NB4 (cell line): ENCODE results near the gene PTPN3.

Source experiments
- MYC ChIP-seq: IDR thresholded peaks from 2 replicates; pipeline ENCODE4 v1.6.1; 2011; ENCODE audit warnings: low read depth, low read length
- POLR2A ChIP-seq: IDR thresholded peaks from 2 replicates; pipeline ENCODE4 v1.6.1; 2011; ENCODE audit warnings: mild to moderate bottlenecking; ENCODE audit not compliant: insufficient read length; ENCODE audit errors: extremely low read depth
- TF ChIP-seq, protein P1 (sequence below): IDR thresholded peaks from one replicate; pipeline ENCODE4 v1.5.1; 2012; ENCODE audit warnings: low read depth, low read length
- TF ChIP-seq, protein P2 (sequence below): IDR thresholded peaks from 2 replicates; pipeline ENCODE4 v1.6.1; 2011; ENCODE audit warnings: low read depth, low read length

DNA sequence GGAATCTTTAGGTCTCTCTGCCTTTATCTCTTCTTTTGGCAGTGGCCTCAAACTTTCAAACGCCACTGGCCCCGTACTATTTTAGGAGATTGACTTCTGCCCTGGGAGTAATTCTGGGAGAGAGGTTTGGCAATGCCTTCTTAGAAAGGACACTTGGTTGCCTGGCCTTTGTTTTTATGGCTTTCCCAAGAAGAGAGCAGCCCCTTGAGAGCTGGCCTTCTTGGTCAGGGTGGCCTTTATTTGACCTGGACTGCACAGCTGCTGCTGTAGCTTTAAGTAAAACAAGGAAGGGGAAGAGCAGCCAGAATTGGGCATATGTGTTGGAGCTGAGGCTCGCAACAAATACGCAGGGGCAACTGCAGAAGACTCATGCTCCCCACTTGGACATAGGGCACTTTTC is 60.8 kb downstream of the PTPN3 start:
- TF ChIP-seq, protein P1, sequence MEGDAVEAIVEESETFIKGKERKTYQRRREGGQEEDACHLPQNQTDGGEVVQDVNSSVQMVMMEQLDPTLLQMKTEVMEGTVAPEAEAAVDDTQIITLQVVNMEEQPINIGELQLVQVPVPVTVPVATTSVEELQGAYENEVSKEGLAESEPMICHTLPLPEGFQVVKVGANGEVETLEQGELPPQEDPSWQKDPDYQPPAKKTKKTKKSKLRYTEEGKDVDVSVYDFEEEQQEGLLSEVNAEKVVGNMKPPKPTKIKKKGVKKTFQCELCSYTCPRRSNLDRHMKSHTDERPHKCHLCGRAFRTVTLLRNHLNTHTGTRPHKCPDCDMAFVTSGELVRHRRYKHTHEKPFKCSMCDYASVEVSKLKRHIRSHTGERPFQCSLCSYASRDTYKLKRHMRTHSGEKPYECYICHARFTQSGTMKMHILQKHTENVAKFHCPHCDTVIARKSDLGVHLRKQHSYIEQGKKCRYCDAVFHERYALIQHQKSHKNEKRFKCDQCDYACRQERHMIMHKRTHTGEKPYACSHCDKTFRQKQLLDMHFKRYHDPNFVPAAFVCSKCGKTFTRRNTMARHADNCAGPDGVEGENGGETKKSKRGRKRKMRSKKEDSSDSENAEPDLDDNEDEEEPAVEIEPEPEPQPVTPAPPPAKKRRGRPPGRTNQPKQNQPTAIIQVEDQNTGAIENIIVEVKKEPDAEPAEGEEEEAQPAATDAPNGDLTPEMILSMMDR = no peak
- TF ChIP-seq POLR2A = no peak
- TF ChIP-seq, protein P2, sequence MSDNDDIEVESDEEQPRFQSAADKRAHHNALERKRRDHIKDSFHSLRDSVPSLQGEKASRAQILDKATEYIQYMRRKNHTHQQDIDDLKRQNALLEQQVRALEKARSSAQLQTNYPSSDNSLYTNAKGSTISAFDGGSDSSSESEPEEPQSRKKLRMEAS = no peak
- TF ChIP-seq MYC = no peak
